ENCODE results near the gene CEACAM7.

Gene CEACAM7

DNA sequence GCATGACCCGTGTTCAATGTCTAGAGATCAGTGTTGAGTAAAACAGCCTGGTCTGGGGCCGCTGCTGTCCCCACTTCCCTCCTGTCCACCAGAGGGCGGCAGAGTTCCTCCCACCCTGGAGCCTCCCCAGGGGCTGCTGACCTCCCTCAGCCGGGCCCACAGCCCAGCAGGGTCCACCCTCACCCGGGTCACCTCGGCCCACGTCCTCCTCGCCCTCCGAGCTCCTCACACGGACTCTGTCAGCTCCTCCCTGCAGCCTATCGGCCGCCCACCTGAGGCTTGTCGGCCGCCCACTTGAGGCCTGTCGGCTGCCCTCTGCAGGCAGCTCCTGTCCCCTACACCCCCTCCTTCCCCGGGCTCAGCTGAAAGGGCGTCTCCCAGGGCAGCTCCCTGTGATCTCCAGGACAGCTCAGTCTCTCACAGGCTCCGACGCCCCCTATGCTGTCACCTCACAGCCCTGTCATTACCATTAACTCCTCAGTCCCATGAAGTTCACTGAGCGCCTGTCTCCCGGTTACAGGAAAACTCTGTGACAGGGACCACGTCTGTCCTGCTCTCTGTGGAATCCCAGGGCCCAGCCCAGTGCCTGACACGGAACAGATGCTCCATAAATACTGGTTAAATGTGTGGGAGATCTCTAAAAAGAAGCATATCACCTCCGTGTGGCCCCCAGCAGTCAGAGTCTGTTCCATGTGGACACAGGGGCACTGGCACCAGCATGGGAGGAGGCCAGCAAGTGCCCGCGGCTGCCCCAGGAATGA is 18.9 kb upstream of the CEACAM7 start:
- peak; percentile 78 to 88 for DNase-seq
- TF ChIP-seq GATA1 (IDR thresholded peaks at IDR 0.05; ENCODE audit: low read depth, low read length) (no peak), POLR2A (IDR thresholded peaks at IDR 0.05; ENCODE audit: low read length) (no peak)

DNA sequence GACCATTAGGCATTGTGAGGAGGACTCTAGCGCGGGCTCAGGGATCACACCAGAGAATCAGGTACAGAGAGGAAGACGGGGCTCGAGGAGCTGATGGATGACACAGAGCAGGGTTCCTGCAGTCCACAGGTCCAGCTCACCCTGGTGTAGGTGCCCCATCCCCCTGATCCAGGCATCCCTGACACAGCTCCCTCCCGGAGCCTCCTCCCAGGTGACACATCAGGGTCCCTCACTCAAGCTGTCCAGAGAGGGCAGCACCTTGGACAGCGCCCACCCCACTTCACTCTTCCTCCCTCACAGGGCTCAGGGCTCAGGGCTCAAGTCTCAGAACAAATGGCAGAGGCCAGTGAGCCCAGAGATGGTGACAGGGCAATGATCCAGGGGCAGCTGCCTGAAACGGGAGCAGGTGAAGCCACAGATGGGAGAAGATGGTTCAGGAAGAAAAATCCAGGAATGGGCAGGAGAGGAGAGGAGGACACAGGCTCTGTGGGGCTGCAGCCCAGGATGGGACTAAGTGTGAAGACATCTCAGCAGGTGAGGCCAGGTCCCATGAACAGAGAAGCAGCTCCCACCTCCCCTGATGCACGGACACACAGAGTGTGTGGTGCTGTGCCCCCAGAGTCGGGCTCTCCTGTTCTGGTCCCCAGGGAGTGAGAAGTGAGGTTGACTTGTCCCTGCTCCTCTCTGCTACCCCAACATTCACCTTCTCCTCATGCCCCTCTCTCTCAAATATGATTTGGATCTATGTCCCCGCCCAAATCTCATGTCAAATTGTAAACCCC is 17.5 kb upstream of the CEACAM7 start:
- DNase-seq = peak; percentile 9 to 28
- TF ChIP-seq GATA1 (IDR thresholded peaks at IDR 0.05; ENCODE audit: low read depth, low read length) (no peak), POLR2A (IDR thresholded peaks at IDR 0.05; ENCODE audit: low read length) (no peak)

DNA sequence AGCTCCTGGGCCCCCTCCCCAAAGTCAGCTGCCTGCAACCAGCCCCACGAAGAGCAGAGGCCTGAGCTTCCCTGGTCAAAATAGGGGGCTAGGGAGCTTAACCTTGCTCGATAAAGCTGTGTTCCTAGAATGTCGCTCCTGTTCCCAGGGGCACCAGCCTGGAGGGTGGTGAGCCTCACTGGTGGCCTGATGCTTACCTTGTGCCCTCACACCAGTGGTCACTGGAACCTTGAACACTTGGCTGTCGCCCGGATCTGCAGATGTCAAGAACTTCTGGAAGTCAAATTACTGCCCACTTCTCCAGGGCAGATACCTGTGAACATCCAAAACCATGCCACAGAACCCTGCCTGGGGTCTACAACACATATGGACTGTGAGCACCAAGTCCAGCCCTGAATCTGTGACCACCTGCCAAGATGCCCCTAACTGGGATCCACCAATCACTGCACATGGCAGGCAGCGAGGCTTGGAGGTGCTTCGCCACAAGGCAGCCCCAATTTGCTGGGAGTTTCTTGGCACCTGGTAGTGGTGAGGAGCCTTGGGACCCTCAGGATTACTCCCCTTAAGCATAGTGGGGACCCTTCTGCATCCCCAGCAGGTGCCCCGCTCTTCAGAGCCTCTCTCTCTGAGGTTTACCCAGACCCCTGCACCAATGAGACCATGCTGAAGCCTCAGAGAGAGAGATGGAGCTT is 15.7 kb upstream of the CEACAM7 start:
- no peak for DNase-seq
- TF ChIP-seq GATA1 (IDR thresholded peaks at IDR 0.05; ENCODE audit: low read depth, low read length) (no peak), POLR2A (IDR thresholded peaks at IDR 0.05; ENCODE audit: low read length) (no peak)

DNA sequence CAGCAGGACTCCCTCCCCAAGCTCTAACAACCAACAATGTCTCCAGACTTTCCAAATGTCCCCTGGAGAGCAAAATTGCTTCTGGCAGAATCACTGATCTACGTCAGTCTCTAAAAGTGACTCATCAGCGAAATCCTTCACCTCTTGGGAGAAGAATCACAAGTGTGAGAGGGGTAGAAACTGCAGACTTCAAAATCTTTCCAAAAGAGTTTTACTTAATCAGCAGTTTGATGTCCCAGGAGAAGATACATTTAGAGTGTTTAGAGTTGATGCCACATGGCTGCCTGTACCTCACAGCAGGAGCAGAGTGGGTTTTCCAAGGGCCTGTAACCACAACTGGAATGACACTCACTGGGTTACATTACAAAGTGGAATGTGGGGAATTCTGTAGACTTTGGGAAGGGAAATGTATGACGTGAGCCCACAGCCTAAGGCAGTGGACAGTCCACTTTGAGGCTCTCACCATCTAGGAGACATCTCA is 14.1 kb upstream of the CEACAM7 start:
- no peak for DNase-seq
- no peak for TF ChIP-seq POLR2A (IDR thresholded peaks at IDR 0.05; ENCODE audit: low read length)
- TF ChIP-seq GATA1 (IDR thresholded peaks at IDR 0.05; ENCODE audit: low read depth, low read length) = no peak

DNA sequence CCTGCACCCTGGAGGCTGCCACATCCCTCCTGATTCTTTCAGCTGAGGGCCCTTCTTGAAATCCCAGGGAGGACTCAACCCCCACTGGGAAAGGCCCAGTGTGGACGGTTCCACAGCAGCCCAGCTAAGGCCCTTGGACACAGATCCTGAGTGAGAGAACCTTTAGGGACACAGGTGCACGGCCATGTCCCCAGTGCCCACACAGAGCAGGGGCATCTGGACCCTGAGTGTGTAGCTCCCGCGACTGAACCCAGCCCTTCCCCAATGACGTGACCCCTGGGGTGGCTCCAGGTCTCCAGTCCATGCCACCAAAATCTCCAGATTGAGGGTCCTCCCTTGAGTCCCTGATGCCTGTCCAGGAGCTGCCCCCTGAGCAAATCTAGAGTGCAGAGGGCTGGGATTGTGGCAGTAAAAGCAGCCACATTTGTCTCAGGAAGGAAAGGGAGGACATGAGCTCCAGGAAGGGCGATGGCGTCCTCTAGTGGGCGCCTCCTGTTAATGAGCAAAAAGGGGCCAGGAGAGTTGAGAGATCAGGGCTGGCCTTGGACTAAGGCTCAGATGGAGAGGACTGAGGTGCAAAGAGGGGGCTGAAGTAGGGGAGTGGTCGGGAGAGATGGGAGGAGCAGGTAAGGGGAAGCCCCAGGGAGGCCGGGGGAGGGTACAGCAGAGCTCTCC is 13.5 kb upstream of the CEACAM7 start:
- peak in 1 of 2 experiments; percentile 7 for DNase-seq
- TF ChIP-seq POLR2A (IDR thresholded peaks at IDR 0.05; ENCODE audit: low read length) (no peak), GATA1 (IDR thresholded peaks at IDR 0.05; ENCODE audit: low read depth, low read length) (no peak)

DNA sequence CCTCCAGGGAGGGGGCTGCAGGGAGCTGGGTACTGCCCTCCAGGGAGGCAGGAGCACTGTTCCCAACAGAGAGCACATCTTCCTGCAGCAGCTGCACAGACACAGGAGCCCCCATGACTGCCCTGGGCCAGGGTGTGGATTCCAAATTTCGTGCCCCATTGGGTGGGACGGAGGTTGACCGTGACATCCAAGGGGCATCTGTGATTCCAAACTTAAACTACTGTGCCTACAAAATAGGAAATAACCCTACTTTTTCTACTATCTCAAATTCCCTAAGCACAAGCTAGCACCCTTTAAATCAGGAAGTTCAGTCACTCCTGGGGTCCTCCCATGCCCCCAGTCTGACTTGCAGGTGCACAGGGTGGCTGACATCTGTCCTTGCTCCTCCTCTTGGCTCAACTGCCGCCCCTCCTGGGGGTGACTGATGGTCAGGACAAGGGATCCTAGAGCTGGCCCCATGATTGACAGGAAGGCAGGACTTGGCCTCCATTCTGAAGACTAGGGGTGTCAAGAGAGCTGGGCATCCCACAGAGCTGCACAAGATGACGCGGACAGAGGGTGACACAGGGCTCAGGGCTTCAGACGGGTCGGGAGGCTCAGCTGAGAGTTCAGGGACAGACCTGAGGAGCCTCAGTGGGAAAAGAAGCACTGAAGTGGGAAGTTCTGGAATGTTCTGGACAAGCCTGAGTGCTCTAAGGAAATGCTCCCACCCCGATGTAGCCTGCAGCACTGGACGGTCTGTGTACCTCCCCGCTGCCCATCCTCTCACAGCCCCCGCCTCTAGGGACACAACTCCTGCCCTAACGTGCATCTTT is 12.5 kb upstream of the CEACAM7 start:
- no peak for TF ChIP-seq GATA1 (IDR thresholded peaks at IDR 0.05; ENCODE audit: low read depth, low read length)
- TF ChIP-seq POLR2A (IDR thresholded peaks at IDR 0.05; ENCODE audit: low read length) = no peak

DNA sequence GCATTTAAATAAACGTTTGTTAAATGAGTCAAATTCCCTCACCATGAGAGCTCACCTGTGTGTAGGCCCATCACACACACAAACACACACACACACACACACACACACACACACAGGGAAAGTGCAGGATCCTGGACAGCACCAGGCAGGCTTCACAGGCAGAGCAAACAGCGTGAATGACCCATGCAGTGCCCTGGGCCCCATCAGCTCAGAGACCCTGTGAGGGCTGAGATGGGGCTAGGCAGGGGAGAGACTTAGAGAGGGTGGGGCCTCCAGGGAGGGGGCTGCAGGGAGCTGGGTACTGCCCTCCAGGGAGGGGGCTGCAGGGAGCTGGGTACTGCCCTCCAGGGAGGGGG is 11.9 kb upstream of the CEACAM7 start:
- no peak for TF ChIP-seq GATA1 (IDR thresholded peaks at IDR 0.05; ENCODE audit: low read depth, low read length)
- no peak for TF ChIP-seq POLR2A (IDR thresholded peaks at IDR 0.05; ENCODE audit: low read length)
- DNase-seq = no peak

More for the DNA sequence above, 12.5 kb upstream of the CEACAM7 start:
- DNase-seq = no peak

DNA sequence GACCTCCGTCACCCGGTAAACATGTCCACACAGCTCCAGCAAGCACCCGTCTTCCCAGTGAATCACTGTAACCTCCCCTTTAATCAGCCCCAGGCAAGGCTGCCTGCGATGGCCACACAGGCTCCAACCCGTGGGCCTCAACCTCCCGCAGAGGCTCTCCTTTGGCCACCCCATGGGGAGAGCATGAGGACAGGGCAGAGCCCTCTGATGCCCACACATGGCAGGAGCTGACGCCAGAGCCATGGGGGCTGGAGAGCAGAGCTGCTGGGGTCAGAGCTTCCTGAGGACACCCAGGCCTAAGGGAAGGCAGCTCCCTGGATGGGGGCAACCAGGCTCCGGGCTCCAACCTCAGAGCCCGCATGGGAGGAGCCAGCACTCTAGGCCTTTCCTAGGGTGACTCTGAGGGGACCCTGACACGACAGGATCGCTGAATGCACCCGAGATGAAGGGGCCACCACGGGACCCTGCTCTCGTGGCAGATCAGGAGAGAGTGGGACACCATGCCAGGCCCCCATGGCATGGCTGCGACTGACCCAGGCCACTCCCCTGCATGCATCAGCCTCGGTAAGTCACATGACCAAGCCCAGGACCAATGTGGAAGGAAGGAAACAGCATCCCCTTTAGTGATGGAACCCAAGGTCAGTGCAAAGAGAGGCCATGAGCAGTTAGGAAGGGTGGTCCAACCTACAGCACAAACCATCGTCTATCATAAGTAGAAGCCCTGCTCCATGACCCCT is 11.3 kb upstream of the CEACAM7 start:
- DNase-seq = no peak
- no peak for TF ChIP-seq GATA1 (IDR thresholded peaks at IDR 0.05; ENCODE audit: low read depth, low read length)

DNA sequence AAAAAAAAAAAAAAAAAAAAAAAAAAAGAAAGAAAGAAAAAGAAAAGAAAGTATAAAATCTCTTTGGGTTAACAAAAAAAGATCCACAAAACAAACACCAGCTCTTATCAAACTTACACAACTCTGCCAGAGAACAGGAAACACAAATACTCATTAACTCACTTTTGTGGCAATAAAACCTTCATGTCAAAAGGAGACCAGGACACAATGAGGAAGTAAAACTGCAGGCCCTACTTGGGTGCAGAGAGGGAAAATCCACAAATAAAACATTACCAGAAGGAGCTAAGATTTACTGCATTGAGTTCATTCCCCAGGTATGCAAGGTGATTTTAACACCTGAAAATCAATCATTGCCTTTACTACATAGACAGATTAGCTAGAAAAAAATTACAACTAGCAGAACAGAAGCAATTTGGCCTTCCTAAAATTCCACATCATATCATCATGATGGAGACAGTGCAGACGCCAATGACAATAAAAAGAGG is 10.7 kb upstream of the CEACAM7 start:
- TF ChIP-seq GATA1 (IDR thresholded peaks at IDR 0.05; ENCODE audit: low read depth, low read length) (no peak), POLR2A (IDR thresholded peaks at IDR 0.05; ENCODE audit: low read length) (no peak)
- no peak for DNase-seq

DNA sequence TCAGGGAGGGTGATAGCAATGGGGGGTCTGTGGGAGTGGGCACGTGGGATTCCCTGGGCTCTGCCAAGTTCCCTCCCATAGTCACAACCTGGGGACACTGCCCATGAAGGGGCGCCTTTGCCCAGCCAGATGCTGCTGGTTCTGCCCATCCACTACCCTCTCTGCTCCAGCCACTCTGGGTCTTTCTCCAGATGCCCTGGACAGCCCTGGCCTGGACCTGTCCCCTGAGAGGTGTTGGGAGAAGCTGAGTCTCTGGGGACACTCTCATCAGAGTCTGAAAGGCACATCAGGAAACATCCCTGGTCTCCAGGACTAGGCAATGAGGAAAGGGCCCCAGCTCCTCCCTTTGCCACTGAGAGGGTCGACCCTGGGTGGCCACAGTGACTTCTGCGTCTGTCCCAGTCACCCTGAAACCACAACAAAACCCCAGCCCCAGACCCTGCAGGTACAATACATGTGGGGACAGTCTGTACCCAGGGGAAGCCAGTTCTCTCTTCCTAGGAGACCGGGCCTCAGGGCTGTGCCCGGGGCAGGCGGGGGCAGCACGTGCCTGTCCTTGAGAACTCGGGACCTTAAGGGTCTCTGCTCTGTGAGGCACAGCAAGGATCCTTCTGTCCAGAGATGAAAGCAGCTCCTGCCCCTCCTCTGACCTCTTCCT is 9.3 kb upstream of the CEACAM7 start:
- no peak for DNase-seq
- TF ChIP-seq POLR2A (IDR thresholded peaks at IDR 0.05; ENCODE audit: low read length) (no peak), GATA1 (IDR thresholded peaks at IDR 0.05; ENCODE audit: low read depth, low read length) (no peak)

DNA sequence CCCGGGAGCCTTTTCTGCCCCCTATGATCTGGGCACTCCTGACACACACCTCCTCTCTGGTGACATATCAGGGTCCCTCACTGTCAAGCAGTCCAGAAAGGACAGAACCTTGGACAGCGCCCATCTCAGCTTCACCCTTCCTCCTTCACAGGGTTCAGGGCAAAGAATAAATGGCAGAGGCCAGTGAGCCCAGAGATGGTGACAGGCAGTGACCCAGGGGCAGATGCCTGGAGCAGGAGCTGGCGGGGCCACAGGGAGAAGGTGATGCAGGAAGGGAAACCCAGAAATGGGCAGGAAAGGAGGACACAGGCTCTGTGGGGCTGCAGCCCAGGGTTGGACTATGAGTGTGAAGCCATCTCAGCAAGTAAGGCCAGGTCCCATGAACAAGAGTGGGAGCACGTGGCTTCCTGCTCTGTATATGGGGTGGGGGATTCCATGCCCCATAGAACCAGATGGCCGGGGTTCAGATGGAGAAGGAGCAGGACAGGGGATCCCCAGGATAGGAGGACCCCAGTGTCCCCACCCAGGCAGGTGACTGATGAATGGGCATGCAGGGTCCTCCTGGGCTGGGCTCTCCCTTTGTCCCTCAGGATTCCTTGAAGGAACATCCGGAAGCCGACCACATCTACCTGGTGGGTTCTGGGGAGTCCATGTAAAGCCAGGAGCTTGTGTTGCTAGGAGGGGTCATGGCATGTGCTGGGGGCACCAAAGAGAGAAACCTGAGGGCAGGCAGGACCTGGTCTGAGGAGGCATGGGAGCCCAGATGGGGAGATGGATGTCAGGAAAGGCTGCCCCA is 8.5 kb upstream of the CEACAM7 start:
- TF ChIP-seq POLR2A (IDR thresholded peaks at IDR 0.05; ENCODE audit: low read length) (no peak), GATA1 (IDR thresholded peaks at IDR 0.05; ENCODE audit: low read depth, low read length) (no peak)
- DNase-seq = no peak

All from erythroblast (primary cell).